ENCODE data around the gene ZGLP1. TPM values are rescaled to one million over a fixed set of nuclear protein-coding genes. Genes with fewer than 3 reads are reported as not detected.
A peak's percentile ranks its signal among the peaks of the same experiment; 100 is the strongest.

The ZGLP1 gene
- total RNA-seq, 2 donors from 2014 or later: 2.2 to 3.7 TPM

DNA sequence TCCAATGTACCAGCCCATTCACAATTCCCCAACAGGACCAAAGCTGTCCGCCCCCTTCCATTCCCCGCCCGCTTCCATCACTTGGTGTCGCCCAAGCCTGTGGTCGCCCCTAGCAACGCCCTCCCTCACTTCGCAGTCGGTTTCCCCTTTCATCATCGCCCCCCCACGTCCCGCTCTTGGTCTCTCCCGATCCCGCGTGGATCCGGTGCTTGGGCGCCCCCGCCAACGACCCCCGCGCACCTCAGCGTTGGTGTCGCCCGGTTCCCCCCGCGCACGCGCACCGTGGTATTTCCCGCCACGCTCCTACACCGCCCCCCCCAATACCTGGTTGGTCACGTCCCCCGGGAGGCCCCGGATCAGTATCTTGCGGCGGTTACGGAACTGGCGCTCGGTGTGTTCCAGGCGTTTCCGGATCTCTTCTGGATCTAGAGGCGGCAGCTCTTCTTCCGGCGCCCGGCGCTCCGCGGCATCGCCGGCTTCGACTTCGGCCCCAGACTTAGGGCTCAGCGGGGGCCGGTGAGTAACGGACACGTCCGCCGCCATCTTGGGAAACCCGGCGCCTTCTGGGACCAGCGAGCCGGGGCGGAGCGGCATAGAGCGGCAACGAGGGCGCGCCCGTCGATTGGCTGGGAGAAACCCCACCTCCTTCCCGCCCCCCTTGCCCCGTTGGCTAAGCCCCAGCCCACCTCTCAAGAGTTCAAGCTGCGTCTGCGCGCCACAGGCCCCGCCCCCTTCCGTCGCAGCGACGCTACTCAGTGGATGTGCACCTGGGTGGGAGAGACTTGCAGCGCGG lies 23.5 kb upstream of the ZGLP1 start, which contains the start of gene RAVER1:
RAVER1 (minus strand) TSS at position 565 of the 793 bp plus-strand sequence; CDS start at position 543, 22 bp downstream.
- DNase-seq (ENCODE audit: low spot score in 2 of 2): peak; percentile 96 to 97
- Mint-ChIP-seq H3K36me3 (peaks cover 30 to 32% of the 10 kb centered on the region in 2 donors), H3K27ac (peak within 1 kb of the TSS; percentile 95 to 96), H3K9me3 (no peaks in the 10 kb centered on the region)
- peak; percentile 94 to 96 for ATAC-seq

DNA sequence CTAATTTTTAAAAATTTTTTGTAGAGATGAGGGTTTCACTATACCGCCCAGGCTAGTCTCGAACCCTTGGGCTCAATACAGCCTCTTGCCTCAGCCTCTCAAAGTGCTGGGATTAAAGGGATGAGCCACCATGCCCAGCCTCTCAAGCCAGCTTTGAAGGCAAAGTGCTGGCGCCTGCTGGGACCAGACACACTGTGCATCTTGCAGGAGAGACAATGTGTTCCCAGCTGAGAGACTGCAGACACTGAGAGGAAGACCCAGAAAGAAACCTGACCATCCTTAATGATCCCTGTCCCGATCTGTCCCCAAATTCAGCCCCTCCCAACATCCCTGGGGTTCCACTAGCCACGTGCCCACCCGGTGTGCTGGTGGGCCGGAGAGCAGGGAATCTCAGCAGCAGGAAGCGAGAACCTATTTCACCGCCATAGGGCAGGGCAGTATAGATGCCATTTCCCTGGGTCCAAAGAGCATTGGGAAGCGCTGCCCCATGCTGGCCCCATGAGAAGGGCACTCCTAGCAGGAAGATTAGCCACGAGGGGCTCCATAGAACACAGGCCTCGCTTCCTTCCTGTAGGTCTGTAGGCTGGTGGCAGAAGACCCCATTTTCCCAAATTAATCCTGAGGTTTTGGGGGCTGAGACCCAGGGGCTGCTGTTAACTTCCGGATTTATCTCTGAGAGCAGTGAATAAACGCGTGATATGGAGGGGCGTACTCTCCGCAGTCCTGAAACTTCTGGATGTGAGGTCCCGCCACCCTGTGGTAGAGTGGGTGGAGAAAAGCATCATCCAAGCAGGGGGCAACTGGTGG lies 22.7 kb upstream of the ZGLP1 start:
- Mint-ChIP-seq H3K9me3 (no peaks in the 10 kb centered on the region), H3K36me3 (peaks cover 30 to 32% of the 10 kb centered on the region in 2 donors), H3K27ac (peak overlapping the region; percentile 95 to 96)
- DNase-seq (ENCODE audit: low spot score in 2 of 2) (no peak), ATAC-seq (no peak)

DNA sequence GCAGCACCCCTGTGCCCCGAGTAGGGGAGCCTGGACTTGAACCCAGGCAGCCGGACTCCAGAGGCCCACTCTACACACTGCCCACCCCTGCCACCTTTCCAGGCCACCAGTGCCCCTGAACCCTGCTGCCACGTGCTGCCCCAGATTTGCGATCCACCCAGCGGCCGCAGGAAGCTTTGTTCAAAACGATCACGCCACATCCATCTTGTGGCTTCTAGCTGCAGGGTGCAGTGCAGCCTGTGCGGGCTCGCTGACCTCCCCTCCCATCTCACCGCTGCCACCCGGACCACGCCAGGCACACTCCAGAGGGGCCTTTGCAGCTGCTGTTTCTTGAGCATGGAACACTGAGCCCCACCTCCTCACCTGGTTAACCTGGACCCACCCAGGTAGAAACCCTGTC lies 19.9 kb upstream of the ZGLP1 start:
- Mint-ChIP-seq H3K36me3 (peaks cover 30 to 32% of the 10 kb centered on the region in 2 donors), H3K27ac (peak overlapping the region in 1 of 2 donors; percentile 37), H3K9me3 (no peaks in the 10 kb centered on the region)
- ATAC-seq: no peak
- no peak for DNase-seq (ENCODE audit: low spot score in 2 of 2)

DNA sequence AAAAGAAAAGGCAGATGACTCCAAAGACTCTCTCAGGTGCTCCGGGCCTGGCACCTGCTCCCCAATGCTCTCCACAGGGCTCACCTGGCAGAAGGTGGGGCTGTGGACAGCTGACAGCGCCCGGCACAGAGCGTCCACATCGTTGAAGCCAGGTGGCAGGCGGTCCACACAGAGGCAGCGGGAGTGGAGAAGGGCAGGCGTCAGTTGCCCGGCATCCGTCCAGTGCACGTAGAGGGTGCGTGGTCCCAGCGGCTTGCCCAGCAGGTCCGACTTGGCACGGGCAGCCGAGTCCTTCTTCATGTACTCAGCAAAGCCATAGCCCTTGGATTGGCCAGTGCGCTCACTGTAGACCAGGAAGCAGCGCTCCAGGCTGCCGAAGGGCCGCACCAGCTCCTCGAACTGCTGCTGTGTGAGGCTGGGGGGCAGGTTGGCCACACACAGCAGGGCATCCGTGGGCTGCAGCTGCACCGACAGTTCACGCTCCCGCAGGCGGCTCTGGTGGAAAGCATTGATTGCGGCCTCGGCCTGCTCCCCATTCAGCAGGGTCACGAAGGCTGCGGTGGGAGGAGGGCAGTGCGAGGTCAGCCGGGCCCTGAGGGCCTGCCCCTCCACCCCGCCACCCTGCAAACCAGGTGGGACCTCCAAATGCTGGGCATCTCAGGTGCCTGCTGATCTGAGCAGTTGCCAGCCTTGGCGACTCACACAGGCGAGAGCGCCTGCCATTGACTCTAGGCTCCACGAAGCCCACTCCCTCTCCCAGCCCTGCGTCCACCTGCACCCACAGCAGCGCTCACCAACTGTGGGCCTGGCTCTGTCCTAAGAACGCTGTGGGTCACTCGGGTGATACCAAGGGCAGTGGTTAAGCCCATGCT lies 19.2 kb upstream of the ZGLP1 start:
- peaks cover 24 to 26% of the 10 kb centered on the region in 2 donors for H3K36me3 Mint-ChIP-seq
- H3K9me3 Mint-ChIP-seq: no peaks in the 10 kb centered on the region
- ATAC-seq: no peak
- no peak overlapping the region for H3K27ac Mint-ChIP-seq
- DNase-seq (ENCODE audit: low spot score in 2 of 2): no peak

DNA sequence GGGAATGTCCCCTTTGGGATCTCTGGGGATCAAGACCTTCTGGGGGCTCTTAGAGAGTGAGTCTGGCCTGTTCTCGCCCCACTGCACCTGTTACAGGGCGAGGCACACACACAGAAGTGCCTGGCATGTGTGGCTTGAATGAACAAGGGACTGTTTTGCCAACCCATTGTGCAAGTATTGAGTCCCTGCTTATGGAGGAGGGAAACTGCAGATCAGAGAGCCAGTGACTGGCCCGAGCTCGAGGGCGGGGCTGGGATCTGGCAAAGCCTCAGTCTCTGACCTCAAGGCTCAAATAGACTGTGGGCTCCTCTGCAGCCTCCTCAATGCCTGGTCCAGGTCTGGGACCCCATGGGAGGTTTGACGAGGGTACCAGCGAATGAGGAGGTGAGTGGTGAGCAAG lies 18.2 kb upstream of the ZGLP1 start:
- DNase-seq (ENCODE audit: low spot score in 2 of 2) (no peak), ATAC-seq (no peak)
- peaks cover 16 to 18% of the 10 kb centered on the region in 2 donors for H3K36me3 Mint-ChIP-seq
- H3K27ac Mint-ChIP-seq: no peak overlapping the region
- H3K9me3 Mint-ChIP-seq: no peaks in the 10 kb centered on the region

DNA sequence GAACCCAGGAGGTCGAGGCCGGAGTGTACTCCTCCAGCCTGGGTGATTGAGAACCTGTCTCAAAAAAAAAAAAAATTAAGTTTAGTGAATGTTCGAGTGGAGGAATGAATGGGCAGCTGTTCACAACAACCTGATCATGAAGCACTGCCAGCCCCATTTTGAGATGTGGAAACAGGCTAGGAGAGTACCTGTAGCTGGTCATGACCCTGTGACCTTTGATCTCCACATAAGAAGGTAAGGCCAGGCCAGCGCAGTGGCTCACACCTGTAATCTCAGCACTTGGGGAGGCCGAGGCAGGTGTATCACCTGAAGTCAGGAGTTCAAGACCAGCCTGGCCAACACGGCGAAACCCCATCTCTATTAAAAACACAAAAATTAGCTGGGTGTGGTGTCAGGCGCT lies 16.1 kb upstream of the ZGLP1 start:
- Mint-ChIP-seq H3K9me3 (no peaks in the 10 kb centered on the region), H3K36me3 (peaks cover 8 to 10% of the 10 kb centered on the region in 2 donors), H3K27ac (no peak overlapping the region)
- ATAC-seq (no peak), DNase-seq (ENCODE audit: low spot score in 2 of 2) (no peak)

DNA sequence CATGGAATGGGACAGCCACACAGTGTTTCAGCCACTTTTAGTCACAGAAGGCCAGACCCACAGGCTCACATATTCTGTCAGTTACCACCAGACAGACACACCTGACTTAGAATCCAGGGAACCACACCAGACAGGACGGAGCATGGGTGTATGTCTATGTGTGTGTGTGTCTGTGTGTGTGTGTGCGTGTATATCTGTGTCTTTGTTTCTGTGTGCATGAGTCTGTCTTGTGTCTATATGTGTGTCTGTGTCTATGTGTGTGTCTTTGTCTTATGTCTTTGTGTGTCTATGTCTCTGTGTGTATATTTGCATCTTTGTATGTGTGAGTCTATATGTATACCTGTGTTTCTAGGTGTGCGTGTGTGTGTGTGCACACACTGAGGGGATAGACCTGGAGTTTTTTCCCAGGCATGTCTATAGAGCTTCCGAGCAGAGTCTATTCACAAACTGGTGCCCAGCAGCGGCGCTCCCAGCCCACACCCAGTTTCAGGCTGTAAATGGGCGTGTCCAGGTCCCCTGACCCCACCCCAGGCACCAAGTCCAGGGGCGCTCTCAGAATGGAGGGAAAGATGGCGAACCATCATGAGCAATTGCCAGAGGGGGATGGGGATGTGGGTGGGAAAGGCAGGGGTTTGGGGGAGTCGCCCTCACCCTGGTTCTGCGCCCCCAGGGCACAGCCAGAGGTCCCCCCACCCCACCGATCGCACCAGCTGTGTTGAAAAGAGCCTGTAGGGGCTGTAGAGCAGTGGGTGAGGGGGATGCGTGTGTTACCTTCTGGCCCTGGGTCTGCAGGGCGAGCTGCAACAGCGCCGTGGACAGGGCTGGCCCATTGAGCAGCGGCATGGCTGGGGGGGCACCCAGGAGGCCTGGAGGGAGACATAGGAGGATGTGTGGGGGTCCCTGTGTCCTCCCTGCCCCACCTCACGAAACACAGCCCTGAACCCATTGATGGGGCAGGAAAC lies 12.5 kb upstream of the ZGLP1 start:
- no peak for DNase-seq (ENCODE audit: low spot score in 2 of 2)
- ATAC-seq: peak; percentile 11 to 17
- Mint-ChIP-seq H3K27ac (peak overlapping the region in 1 of 2 donors; percentile 6), H3K9me3 (no peaks in the 10 kb centered on the region), H3K36me3 (peaks cover 0 to 8% of the 10 kb centered on the region in 2 donors)

DNA sequence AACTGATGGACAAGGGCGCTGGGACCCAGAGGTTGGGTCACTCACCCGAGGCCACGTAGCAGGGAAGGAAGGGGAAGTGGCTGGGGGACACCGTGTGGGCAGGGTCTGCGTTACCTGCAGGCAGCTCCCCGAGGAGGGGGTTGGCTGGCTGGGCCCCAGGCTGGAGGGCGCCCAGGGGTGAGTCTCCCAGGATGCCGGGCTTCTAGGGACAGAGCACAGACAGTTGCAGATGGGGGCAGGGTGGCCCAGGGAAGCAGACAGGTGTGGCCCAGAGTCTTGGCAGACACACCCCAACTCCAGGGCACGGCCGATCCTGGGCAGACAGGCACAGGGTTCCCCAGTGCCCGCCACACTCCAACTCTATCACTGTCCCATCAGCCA lies 11.8 kb upstream of the ZGLP1 start:
- ATAC-seq (peak in 1 of 2 donors; percentile 14), DNase-seq (ENCODE audit: low spot score in 2 of 2) (no peak)
- Mint-ChIP-seq H3K36me3 (peaks cover 0 to 10% of the 10 kb centered on the region in 2 donors), H3K27ac (no peak overlapping the region), H3K9me3 (no peaks in the 10 kb centered on the region)

DNA sequence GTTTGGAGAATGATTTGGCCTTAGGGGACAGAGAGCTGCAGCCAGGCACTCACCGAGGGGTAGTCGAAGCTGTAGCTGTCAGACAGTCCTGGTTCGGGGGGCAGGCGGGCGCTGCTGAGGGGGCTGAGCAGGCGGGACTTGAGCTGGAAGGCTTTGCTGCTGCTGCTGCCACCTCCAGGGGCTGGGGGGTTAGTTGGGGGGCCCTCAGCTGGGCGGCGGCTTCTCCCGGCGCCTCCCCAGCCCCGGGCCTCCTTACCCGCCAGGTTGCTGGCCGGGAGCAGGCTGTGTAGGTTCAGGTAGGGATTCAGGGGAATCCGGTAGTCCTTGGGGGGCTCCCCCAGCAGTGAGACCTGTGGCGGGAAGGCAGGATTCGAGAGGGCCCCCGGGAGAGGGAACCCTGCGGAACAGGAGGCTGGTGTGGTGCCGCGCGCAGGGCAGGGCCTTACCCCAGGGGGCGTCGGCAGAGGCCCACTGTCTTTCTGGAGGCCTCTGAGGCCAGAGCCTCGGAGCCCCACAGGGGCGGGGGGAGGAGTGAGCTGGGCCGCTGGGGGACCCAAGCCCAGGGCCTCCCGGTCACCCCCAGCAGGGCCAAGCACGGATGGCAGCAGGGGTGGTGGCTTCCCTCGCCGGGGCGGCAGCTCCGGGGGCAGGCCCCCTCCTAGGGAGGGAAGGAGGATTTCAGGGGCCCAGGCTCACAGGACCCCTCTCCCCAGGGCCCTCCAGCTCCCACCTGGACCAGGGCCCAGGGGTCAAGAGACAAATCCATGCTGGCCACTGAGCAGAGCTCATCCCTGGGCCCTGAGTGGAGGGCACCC lies 11.2 kb upstream of the ZGLP1 start:
- ATAC-seq: peak in 1 of 2 donors; percentile 11
- Mint-ChIP-seq H3K36me3 (peaks cover 0 to 16% of the 10 kb centered on the region in 2 donors), H3K27ac (peak overlapping the region in 1 of 2 donors; percentile 38)

DNA sequence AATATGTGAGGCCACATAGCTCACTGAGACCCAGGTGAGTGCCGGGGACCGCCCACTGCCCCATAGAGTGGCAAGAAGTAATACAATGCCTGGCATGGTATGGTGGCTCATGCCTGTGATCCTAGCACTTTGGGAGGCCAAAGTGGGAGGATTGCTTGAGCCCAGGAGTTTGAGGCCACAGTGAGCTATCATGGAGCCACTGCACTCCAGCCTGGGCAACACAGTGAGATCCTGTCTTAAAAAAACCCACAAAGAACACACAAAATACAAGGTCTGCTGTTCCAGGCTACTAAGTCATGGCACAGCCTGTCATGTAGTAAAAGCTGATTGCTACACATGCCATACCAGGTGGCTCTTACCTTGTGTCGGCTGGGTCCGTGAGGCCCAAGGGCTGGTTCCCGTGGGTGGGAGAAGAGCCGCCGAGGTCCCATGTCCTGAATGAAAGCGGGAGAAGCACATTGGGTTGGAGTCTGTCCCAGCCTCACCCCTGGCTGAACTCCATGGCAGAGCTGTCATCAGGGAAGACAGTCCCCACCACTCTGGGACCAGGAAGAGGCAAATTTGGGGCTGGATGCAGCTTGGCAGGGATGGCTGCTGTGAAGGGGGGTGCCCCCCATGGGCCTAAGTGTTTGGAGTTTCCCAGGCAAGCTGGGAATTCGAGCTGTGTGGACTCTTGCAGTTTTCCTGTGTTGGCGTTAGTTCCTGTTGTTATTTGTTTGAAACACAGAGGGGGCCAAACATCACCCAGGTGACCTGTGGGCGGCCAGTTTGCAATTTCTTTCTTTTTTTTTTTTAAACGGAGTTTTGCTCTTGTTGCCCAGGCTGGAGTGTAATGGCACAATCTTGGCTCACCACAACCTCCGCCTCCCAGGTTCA lies 9.4 kb upstream of the ZGLP1 start:
- no peak for DNase-seq (ENCODE audit: low spot score in 2 of 2)
- Mint-ChIP-seq H3K27ac (peak overlapping the region in 1 of 2 donors; percentile 55), H3K9me3 (no peaks in the 10 kb centered on the region), H3K36me3 (peaks cover 7 to 24% of the 10 kb centered on the region in 2 donors)
- ATAC-seq: no peak

More for the DNA sequence above, 11.2 kb upstream of the ZGLP1 start:
- no peak for DNase-seq (ENCODE audit: low spot score in 2 of 2)
- no peaks in the 10 kb centered on the region for H3K9me3 Mint-ChIP-seq

DNA sequence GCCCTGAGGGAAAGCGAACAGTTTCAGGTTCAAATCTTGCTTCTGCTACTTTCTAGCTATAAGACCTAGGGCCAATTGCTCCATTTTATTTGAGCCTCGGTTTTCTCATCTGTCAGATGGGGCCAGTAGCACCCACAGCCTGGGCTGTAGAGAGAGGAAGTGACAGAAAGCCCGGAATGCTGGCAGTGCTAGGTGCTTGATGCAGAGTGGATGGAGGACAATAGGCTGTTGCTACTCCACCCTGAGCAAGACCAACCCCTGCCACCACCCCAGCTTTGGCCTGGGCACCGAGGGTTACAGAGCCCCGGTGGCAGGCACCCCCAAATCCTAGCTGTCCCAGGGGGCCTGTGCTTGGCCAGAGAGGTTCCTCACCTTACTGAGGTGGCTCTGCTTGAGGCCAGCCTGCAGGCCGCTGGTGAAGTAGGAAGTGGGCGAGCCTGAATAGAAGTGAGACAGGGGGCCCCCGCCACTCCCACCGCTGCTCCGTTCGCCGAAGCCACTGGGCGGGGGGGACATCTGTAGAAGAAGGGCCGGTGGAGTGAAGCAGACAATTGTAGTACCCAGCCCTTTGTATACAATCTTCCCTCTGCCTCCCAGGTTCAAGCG lies 8.3 kb upstream of the ZGLP1 start:
- no peak overlapping the region for H3K27ac Mint-ChIP-seq
- H3K9me3 Mint-ChIP-seq: no peaks in the 10 kb centered on the region
- no peak for ATAC-seq
- DNase-seq (ENCODE audit: low spot score in 2 of 2): no peak
- peaks cover 11 to 24% of the 10 kb centered on the region in 2 donors for H3K36me3 Mint-ChIP-seq

DNA sequence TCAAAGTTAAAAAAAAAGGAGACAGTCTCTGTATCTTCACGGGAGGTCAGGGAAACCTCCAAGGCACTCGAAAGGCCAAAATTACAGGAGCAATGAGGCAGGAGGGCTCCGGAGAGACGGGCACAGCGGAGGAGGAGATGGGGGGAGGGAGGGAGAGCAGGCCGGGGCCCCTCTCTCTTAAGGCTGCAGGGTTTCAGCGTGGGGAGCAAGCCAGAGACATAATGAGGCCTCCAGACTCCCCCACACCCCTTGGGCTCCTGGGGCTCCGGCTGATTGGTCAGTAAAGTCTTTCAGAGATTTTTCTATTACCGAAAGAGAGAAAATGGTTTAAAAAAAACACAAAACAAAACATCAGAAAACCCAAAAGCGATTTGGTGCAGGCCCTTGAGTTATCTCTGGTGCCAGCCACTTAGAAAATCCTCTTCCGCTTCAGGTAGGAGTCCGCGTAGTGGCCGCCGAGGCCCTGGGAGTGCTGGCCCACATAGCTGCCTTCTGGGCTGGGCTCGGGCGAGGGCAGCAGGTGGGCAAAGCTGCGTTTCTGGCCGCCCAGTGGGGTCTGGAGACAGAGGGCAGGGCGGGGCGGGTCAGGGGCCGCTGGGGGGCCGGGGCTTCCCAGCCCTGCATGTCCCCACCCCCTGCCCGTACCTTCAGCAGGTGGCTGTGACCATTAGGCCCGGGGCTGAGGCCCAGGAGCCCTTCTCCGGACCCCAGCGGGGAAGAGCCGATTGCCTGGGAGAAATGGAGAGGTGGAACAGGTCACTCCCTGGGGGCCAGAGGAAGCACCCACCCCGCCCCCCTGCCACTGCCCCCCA lies 7.6 kb upstream of the ZGLP1 start:
- no peaks in the 10 kb centered on the region for H3K9me3 Mint-ChIP-seq
- H3K27ac Mint-ChIP-seq: no peak overlapping the region
- peaks cover 11 to 24% of the 10 kb centered on the region in 2 donors for H3K36me3 Mint-ChIP-seq
- ATAC-seq (no peak), DNase-seq (ENCODE audit: low spot score in 2 of 2) (no peak)

All from activated naive CD4-positive, alpha-beta T cell treated with anti-CD3 and anti-CD28 coated beads, Interleukin-2, amount 50 U/mL, for 72 hours (primary cell).